Neural cell (in vitro differentiated cells): Measurements from ENCODE around the gene FKBP2. TPM values are rescaled to one million over a fixed set of nuclear protein-coding genes. Genes with fewer than 3 reads are reported as not detected.

Experiments used
- H2AFZ ChIP-seq: fragments of 200-600, 300-800 bp; sonication (generic), shearing (Covaris generic); 2 replicates; pipeline ENCODE4 v1.6.0; 2014; ENCODE audit warnings: low read depth, mild to moderate bottlenecking, antibody characterized with exemption, low read length, moderate library complexity
- H3F3A ChIP-seq: fragments of 200-600 bp; shearing (Covaris generic); 2 replicates; pipeline ENCODE4 v1.6.1; 2016; ENCODE audit warnings: mild to moderate bottlenecking, moderate library complexity, mixed read lengths, antibody characterized with exemption, low read length; ENCODE audit not compliant: insufficient read depth, poor library complexity, severe bottlenecking
- H3K27ac ChIP-seq: fragments of 200-600, 300-800 bp; sonication (generic), shearing (Covaris generic); 2 replicates; pipeline ENCODE4 v1.5.1; 2014; ENCODE audit warnings: mild to moderate bottlenecking, low read length, moderate library complexity
- H3K27me3 ChIP-seq: fragments of 300-800, 200-600 bp; sonication (generic), shearing (Covaris generic); 2 replicates; pipeline ENCODE4 v1.6.0; 2014; ENCODE audit warnings: mild to moderate bottlenecking, low read depth, low read length, moderate library complexity; ENCODE audit not compliant: insufficient read depth
- H3K36me3 ChIP-seq: fragments of 300-800, 200-600 bp; sonication (generic), shearing (Covaris generic); 2 replicates; pipeline ENCODE4 v1.5.1; 2014; ENCODE audit warnings: mild to moderate bottlenecking, antibody characterized with exemption, low read length, moderate library complexity; ENCODE audit not compliant: insufficient read depth
- H3K4me2 ChIP-seq: fragments of 300-800, 200-600 bp; sonication (generic), shearing (Covaris generic); 2 replicates; pipeline ENCODE4 v1.6.0; 2014; ENCODE audit warnings: mild to moderate bottlenecking, low read length
- H3K4me3 ChIP-seq: fragments of 300-800, 200-600 bp; sonication (generic), shearing (Covaris generic); 2 replicates; pipeline ENCODE4 v1.5.1; 2014; ENCODE audit warnings: mild to moderate bottlenecking, low read length, moderate library complexity
- H3K79me2 ChIP-seq: fragments of 200-600 bp; shearing (Covaris generic); replicated peaks from 2 replicates; pipeline ENCODE4 v1.6.0; 2014; ENCODE audit warnings: mild to moderate bottlenecking, low read length, moderate library complexity; ENCODE audit not compliant: insufficient read depth
- H3K9ac ChIP-seq: fragments of 300-800, 200-600 bp; sonication (generic), shearing (Covaris generic); 2 replicates; pipeline ENCODE4 v1.6.1; 2016; ENCODE audit warnings: mild to moderate bottlenecking, low read length, mixed read lengths
- H3K9me2 ChIP-seq: fragments of 200-600 bp; shearing (Covaris generic); 2 replicates; pipeline ENCODE4 v1.6.1; 2016; ENCODE audit warnings: mild to moderate bottlenecking, low read length, mixed read lengths; ENCODE audit not compliant: insufficient read depth
- H3K9me3 ChIP-seq: fragments of 200-600, 300-800 bp; sonication (generic), shearing (Covaris generic); 2 replicates; pipeline ENCODE4 v1.6.1; 2016; ENCODE audit warnings: mild to moderate bottlenecking, mixed run types, low read length, moderate library complexity, mixed read lengths
- H4K20me1 ChIP-seq: fragments of 200-600 bp; shearing (Covaris generic); 2 replicates; pipeline ENCODE4 v1.6.1; 2016; ENCODE audit warnings: mild to moderate bottlenecking, mixed run types; ENCODE audit not compliant: insufficient read depth
- CTCF ChIP-seq: fragments of 450-650 bp; IDR thresholded peaks from 2 replicates; pipeline ENCODE4 v1.5.1; 2014; ENCODE audit warnings: antibody characterized with exemption, mild to moderate bottlenecking, moderate library complexity; ENCODE audit not compliant: poor library complexity, severe bottlenecking
- EP300 ChIP-seq: fragments of 450-650 bp; conservative IDR thresholded peaks from 2 replicates; pipeline ENCODE4 v1.6.1; 2014; ENCODE audit warnings: antibody characterized with exemption, mild to moderate bottlenecking, moderate library complexity; ENCODE audit not compliant: poor library complexity, severe bottlenecking
- EZH2 ChIP-seq: fragments of 200-600, 300-800 bp; shearing (Covaris generic), sonication (generic); IDR thresholded peaks from 2 replicates; pipeline ENCODE4 v1.6.1; 2014; ENCODE audit warnings: antibody characterized with exemption, low read length, borderline replicate concordance, mild to moderate bottlenecking; ENCODE audit not compliant: insufficient read depth, poor library complexity, severe bottlenecking
- MXI1 ChIP-seq: fragments of 450-650 bp; conservative IDR thresholded peaks from 2 replicates; pipeline ENCODE4 v1.6.1; 2014; ENCODE audit warnings: antibody characterized with exemption, mild to moderate bottlenecking; ENCODE audit not compliant: poor library complexity, severe bottlenecking
- POLR2AphosphoS5 ChIP-seq: IDR thresholded peaks from 2 replicates; pipeline ENCODE4 v1.6.1; 2012
- RAD21 ChIP-seq: fragments of 450-650 bp; conservative IDR thresholded peaks from 2 replicates; pipeline ENCODE4 v1.6.1; 2014; ENCODE audit warnings: antibody characterized with exemption, mild to moderate bottlenecking, moderate library complexity
- REST ChIP-seq: IDR thresholded peaks from 2 replicates; pipeline ENCODE4 v1.6.1; 2012; ENCODE audit warnings: borderline replicate concordance
- SMC3 ChIP-seq: fragments of 450-650 bp; conservative IDR thresholded peaks from 2 replicates; pipeline ENCODE4 v1.6.1; 2014; ENCODE audit warnings: antibody characterized with exemption, mild to moderate bottlenecking, moderate library complexity; ENCODE audit not compliant: poor library complexity
- TAF1 ChIP-seq: IDR thresholded peaks from 2 replicates; pipeline ENCODE4 v1.6.1; 2012; ENCODE audit warnings: low read depth
- polyA plus RNA-seq: library from polyadenylated mRNA; depleted of rRNA; stranded (reverse); fragments of >200 nt; gene quantifications from 2 replicates; pipeline ENCODE4 v1.2.3, GENCODE V29; 2014

The FKBP2 gene
- polyA plus RNA-seq, 1 donor from 2014 or later, result 47.4 TPM

- TF ChIP-seq RAD21, result no peak
- no peak for TF ChIP-seq POLR2AphosphoS5
- TF ChIP-seq MXI1, result no peak
- no peak for TF ChIP-seq EP300
- no peaks in the 10 kb centered on the region for H3K27me3 ChIP-seq
- no peaks in the 10 kb centered on the region for H3K9me2 ChIP-seq
- H3K79me2 ChIP-seq, result peaks cover 6% of the 10 kb centered on the region
- no peaks in the 10 kb centered on the region for H3K9me3 ChIP-seq
- H3K27ac ChIP-seq, result peak overlapping the region; percentile 47
- H3K4me2 ChIP-seq, result peak overlapping the region; percentile 42
- no peaks in the 10 kb centered on the region for H3K36me3 ChIP-seq
- H3K9ac ChIP-seq, result peak overlapping the region; percentile 83
- H2AFZ ChIP-seq, result peak overlapping the region; percentile 83
- no peaks in the 10 kb centered on the region for H3F3A ChIP-seq
- no peaks in the 10 kb centered on the region for H4K20me1 ChIP-seq
- H3K4me3 ChIP-seq, result peak overlapping the region; percentile 84
Measured at GRCh38 chr11:64226507-64227051, 14.3 kb upstream of the FKBP2 start.

- no peaks in the 10 kb centered on the region for H3K9me3 ChIP-seq
- H3K4me2 ChIP-seq, result no peak overlapping the region
- H3F3A ChIP-seq, result no peaks in the 10 kb centered on the region
- peak overlapping the region; percentile 84 for H3K4me3 ChIP-seq
- peaks cover 6% of the 10 kb centered on the region for H3K79me2 ChIP-seq
- no peaks in the 10 kb centered on the region for H3K36me3 ChIP-seq
- no peak overlapping the region for H3K9ac ChIP-seq
- H4K20me1 ChIP-seq, result no peaks in the 10 kb centered on the region
- TF ChIP-seq REST (no peak), POLR2AphosphoS5 (no peak), SMC3 (no peak), EP300 (no peak), RAD21 (no peak), TAF1 (no peak), CTCF (no peak), EZH2 (no peak), MXI1 (no peak)
- H2AFZ ChIP-seq, result no peak overlapping the region
- H3K27me3 ChIP-seq, result no peaks in the 10 kb centered on the region
- no peaks in the 10 kb centered on the region for H3K9me2 ChIP-seq
- no peak overlapping the region for H3K27ac ChIP-seq
Measured at GRCh38 chr11:64227405-64227956, 13.4 kb upstream of the FKBP2 start.
